GM21528 (cell line): ENCODE measurements around the gene KLHL36.

Experiments
- ATAC-seq: cut with Tn5 transposase; IDR thresholded peaks from one replicate; pipeline ENCODE4 v1.9.1; 2021; ENCODE audit warnings: mild to moderate bottlenecking, moderate library complexity; ENCODE audit not compliant: unreplicated experiment, low FRiP score

Gene KLHL36

DNA sequence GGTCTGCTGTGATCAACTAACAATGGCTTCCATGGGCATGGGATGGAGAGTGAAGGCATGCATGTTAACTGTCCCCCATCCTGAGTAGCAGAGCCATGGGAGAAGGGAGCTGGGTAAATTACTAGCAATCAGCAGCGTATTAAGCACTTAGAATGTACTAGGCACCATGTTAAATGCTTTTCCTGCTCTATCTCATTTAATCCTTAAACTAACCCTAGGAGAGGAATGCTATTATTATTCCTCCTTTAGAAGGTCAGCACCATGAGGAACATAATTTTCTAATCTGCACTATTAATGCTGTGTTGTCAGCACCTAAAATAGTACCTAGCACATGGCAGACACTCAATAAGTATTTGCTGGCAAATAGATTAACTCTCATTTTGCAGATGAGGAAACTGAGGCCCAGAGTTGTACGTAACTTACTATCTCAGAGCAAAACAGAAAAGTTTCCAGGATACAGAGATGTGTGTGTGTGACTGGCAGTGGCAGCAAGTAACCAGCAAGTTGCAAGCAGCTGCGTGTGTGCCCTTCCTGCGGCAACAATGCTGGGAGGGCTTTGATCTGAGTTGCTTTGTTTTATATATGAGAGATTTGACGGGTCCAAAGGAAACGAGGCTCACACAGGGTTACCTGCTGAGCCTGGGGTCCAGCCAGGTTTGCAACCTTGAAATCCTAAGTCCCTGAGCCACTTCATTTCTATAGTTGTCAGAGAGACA, 6.5 kb upstream of the KLHL36 start:
- ATAC-seq: no peak

GRCh38 chr16:84643180-84643583, 5.1 kb upstream of the KLHL36 start:
- no peak for ATAC-seq

DNA sequence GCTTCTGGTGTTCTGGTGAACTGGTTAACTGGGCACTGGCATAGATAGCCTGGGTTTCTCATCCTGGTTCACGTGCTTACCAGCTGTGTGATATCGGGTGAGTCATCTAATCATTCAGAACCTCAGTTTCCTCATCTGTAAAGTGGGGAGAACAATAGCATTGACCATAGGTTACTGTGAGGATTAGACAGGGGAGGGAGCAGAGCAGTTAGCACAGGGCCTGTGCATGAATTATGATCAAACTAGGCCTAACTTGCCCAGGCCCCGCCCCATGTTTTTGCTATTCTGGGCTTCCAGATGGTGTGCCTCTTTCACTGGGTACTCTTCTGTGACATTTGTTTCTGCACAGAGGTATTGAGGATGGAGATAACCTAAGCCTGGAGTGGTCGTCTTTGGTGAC, 4.6 kb upstream of the KLHL36 start:
- ATAC-seq: no peak

DNA sequence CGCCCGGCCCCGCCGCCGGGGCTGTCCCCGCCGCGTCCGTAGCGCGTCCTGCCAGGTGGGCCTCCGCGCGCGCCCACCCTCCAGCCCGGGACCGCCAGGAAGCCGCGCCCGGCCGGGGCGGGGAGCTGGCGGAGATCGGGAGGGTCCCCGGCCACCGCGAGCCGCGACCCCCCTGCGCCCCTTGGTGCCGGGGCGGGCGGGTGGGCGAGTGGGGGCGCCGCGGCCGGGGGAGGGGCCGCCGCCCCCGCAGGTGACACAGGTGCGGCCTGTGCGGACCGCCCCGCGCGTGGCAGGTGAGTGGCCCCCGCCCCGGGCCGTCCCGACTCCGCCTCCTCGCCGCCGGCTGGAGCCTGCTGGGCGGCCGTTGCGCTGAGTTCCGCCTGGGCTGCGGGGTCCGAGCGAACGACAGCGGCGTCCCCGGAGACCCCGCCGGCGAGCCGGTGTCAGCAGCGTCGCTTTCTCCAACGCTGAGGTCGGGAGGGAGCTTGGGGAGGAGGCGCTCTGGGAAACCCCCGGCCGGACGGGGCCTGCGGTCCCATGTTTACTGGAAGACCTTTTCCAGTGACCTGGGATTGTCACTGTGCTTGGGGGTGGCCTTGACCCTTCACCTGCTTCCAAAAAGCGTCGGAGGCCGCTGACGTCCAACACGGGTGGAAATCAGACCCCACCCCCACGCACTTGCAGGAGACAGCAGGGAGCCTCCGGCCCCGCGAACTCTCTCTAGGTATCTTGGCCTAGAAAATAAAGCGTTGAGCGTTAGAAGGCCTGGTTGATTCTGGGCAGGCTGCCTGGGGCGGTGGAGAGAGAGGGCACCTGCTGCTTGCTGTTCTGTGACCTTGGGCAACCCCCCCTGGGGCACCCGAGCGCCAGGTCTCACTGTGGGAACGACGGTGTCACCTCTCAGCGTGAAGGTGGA, 542 bp downstream of the KLHL36 start:
- ATAC-seq: peak; percentile 70

DNA sequence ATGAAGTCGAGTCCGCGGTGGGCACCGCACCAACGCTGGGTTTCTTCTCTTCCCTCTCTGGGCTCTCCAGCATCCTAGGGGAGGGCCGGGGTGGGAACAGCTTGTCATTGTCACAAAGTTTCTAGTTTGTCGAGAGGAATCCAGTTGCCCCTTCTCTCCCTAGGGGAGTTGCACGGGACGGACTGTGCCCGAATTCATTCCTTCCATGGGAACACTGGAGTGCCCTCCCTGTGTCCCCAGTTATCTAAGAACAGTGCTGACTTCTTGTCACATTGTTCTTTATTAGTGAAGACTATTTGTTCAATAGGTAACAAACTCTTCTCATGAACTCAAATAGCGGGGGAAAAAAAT, 1.2 kb downstream of the KLHL36 start:
- ATAC-seq: no peak

DNA sequence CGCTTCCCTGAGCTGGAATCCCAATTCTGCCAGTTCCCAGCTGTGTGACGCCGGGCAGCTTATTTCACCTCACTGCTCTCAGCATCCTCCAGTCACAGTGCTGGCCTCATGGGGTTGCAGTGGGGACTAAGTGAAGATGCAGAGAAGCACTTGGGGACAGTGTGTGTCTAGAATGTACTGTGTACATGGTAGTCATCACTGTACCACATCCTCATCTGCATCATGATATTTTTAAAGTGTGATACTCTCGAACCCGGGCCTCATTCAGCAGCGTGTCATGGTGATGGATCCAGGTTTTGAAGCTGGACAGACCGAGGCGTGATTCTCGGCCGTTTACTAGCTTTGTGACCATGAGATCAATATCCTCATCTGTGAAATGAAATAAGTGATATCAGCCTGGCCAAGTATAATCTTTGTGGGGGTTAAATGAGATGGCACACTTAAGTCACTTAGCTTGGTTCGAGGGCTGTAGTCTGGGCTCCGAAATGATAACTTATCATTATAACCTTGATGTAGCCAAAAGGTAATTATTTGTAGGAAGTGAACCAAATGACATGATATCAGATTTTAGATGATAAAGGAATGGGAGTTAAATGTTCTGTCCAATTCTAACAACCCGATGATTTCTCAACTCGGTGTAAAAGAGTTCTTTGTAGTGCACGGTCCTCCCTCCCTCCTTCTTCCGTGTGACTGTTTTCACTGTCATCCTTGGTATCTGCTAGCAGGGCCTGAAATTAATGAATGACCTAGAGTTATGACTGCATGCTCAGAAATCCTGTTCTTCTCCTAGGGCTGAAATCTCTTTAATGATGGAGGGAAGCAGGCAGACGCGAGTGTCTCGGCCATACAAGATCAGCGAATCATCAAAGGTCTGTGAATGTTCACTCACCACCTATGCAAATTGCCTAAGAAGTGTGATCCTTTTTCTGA, 2.0 kb downstream of the KLHL36 start:
- ATAC-seq: no peak

DNA sequence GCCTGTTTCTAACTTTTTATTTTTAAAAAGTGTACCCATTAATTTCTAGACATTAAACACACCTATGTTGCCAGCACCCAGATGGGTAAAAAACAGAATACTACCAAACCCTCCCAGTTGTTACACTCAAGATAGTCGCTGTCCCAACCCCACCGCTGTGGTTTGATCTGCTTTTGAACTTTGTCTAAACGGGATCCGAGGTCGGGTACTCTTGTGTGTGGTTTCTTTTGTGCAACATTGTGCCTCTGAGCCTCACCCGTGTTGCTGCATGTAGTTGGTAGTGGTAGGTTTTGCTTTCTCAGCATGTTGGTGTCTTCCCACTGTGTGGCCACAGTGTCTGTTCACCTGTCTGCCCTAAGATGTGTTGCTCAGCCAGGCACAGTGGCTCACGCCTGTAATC, 4.3 kb downstream of the KLHL36 start:
- no peak for ATAC-seq

DNA sequence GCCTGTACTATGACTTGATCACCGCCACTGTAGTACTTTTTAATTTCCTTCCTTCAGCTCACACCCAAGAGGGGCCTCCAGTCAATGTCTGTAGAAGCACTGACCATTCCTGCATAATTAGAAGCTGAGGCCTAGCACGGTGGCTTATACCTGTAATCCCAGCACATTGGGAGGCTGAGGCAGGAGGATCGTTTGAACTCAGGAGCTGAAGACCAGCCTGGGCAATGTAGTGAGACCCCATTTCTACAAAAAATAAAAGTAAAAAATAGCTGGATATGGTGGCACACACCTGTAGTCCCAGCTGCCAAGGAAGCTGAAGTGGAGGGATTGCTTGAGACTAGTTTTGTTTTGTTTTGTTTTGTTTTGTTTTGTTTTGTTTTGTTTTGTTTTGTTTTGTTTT, 5.9 kb downstream of the KLHL36 start:
- ATAC-seq: no peak

GRCh38 chr16:84654998-84655397, 6.7 kb downstream of the KLHL36 start:
- ATAC-seq: no peak

DNA sequence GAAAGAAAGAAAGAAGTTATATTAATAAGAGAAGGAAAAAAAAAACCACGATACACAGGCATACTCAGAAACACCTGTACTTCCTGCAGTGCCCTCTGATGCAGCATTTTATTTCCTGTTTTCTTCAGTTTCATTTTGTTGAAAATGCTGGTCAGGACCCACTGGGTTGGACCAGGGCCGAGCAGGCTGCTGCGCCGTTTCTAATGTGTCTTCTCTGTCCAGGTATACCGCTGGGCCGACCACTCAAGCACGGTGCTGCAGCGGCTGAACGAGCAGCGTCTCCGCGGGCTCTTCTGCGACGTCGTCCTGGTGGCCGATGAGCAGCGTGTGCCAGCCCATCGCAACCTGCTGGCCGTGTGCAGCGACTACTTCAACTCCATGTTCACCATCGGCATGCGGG, 8.3 kb downstream of the KLHL36 start:
- ATAC-seq: no peak

DNA sequence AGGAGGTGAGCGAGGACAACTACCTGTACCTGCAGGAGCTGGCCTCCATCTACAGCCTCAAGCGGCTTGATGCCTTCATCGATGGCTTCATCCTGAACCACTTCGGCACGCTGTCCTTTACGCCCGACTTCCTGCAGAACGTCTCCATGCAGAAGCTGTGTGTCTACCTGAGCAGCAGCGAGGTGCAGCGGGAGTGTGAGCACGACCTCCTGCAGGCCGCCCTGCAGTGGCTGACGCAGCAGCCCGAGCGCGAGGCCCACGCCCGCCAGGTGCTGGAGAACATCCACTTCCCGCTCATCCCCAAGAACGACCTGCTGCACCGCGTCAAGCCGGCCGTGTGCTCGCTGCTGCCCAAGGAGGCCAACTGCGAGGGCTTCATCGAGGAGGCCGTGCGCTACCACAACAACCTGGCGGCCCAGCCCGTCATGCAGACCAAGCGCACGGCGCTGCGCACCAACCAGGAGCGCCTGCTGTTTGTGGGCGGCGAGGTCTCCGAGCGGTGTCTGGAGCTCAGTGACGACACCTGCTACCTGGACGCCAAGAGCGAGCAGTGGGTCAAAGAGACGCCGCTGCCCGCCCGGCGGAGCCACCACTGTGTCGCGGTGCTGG, 9.0 kb downstream of the KLHL36 start:
- ATAC-seq: no peak

DNA sequence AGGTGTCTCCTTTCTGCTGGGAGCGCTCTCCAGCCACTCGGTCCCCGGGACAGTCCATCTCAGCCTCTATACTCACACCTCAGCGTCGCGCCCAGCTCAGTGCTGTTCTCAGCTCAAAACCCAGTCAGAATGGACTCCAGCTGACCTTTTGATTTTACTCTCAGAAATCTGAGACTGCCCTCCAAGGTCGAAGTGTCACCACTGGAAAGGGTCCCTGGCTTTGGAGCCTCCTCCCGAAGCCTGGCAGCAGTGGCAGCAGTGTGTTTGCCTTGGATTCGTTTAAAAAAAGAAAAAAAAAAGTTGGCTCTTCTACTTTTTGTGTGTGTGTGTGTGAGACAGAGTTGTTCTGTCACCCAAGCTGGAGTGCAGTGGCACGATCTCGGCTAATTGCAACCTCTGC, 10.4 kb downstream of the KLHL36 start:
- no peak for ATAC-seq

DNA sequence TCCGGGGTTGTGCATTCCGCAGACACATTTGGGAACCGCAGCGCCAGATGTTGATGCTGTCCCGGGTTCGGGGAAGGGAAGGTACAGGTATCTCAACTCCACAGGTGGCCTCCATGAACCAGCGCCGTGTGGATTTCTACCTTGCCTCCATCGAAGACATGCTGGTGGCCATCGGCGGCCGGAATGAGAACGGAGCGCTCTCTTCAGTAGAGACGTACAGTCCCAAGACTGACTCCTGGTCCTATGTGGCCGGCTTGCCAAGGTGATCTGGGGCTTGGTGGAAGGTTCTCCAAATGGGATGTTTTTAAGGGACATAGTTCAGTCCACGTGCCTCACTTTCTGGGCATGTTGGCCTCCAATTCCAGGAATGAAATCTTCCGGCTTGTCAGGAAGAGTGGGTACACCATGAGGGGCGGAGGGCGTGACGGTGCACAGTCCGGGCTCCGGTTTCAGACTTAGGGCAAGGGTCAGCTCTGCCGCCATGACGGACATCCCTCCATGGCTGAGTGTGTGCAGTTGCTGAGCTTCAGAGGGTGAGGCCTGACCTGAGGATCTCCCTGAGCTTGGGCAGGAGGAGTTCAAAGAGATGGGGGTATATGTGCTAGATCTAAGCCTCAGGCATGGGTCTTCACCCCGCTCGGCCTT, 11.5 kb downstream of the KLHL36 start:
- ATAC-seq: no peak

DNA sequence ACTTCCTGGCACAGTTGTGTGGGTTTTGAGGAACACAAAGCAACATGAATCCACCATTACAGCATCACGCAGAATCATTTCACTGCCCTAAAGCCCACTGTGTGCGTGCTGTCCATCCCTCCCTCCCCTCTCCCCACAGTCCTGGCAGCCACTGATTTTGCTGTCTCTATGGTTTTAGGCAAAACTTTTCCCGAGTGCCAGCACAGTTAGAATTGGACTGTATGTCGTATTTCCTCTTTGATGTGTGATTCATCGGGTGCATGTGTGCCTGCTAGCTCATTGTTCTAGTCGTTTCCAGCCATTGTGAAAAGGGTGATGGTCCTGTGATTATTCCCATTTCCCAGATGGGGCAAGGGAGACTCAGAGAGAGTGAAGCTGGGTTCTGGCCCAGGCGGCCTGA, 12.7 kb downstream of the KLHL36 start:
- ATAC-seq: no peak

DNA sequence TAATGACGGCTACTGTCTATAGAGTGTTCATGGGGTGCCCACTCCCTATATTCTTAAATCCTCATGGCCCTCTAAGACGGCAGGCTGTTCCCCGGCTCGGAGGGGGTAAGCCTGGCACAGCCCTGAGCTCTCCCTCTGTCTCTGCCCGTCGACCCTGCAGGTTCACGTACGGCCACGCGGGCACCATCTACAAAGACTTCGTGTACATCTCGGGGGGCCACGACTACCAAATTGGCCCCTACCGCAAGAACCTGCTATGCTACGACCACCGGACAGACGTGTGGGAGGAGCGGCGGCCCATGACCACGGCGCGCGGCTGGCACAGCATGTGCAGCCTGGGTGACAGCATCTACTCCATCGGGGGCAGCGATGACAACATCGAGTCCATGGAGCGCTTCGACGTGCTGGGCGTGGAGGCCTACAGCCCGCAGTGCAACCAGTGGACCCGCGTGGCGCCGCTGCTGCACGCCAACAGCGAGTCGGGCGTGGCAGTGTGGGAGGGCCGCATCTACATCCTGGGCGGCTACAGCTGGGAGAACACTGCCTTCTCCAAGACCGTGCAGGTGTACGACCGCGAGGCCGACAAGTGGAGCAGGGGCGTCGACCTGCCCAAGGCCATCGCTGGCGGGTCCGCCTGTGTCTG, 13.2 kb downstream of the KLHL36 start:
- ATAC-seq: no peak

DNA sequence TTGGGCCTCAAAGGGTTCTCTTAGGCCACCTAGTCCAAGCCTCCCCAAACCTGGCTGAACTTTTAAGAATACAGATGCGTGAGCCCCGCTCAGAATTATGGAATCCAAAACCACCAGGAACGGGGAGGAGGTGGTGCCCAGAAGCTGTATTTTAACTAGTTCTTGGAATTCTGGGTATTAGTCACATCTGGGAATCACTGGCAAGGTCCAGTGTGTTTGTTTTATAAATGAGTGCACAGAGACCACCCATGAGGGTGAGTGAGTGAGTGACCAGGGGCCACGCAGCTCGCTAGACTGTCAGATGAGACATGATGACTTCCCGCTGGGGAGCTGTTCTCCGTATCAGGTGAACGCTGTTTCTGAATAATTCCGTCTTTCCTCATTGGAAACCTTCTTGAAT, 14.2 kb downstream of the KLHL36 start:
- ATAC-seq: no peak

DNA sequence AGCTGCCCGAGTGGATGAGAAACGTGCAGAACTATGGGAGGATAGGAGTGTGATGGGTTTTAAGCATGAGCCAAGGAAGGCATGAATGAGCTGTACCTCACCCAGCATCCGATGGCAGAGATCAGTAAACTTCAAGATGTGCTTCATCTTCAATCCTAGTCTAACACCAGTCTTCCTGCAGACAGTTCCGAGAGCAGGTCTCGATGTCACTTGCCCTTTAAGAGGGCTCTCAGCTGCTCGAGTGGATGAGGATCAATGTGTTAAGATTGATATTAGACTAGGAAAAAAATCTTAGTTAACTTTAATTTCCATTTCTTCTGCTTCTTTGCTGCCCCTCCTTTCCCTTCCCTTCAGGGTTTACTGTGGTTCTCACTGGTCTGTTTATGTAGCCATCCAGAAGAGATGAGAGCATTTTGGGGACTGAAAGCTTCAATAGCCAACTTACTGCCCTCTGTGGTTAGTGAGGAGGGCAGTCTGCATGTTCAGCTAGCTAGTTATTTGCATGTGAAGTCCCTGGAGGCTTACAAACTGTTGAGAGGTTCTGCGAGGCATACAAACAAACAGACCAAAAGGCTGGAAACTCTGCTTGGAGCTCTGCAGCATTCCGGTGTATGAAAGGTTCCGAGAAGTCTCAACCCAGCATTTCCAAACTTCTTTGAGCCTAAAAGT, 15.3 kb downstream of the KLHL36 start:
- peak; percentile 81 for ATAC-seq

GRCh38 chr16:84665359-84665758, 17.0 kb downstream of the KLHL36 start:
- ATAC-seq: no peak

GRCh38 chr16:84665843-84666242, 17.5 kb downstream of the KLHL36 start:
- no peak for ATAC-seq
